ENCODE measurements around the gene PBXIP1. TPM values are rescaled to one million over a fixed set of nuclear protein-coding genes. Genes with fewer than 3 reads are reported as not detected.

The PBXIP1 gene
- total RNA-seq, 1 experiment from 2014 or later: 24.0 TPM

- ChIA-PET CTCF (interaction anchor here (0.5 to 3.2 kb wide), 10 partner anchors 10 to 82 kb away, joined by 3 to 16 read pairs (median 3); partner anchors contain the start of genes ADAM15 and EFNA3), POLR2A (interaction anchor here (0.5 to 2.3 kb wide), 5 partner anchors 19 to 173 kb away, joined by 3 to 7 read pairs (median 5); partner anchors contain the start of gene FLAD1)
- peak; percentile 10 to 12 for TF ChIP-seq CTCF (IDR thresholded peaks at IDR 0.05; ENCODE audit: insufficient read depth in 1 of 2, low read depth in 1 of 2, low read length in 1 of 2, severe bottlenecking in 1 of 2, unreplicated experiment in 1 of 2)
- H3K36me3 ChIP-seq (ENCODE audit: control insufficient read depth, insufficient read depth, low read length): peaks cover 4% of the 10 kb centered on the region
- DNase-seq: peak; percentile 72 to 80
- Mint-ChIP-seq H3K9me3 (ENCODE audit: unreplicated experiment) (no peaks in the 10 kb centered on the region), H3K4me1 (ENCODE audit: low read depth, unreplicated experiment) (peaks cover 30% of the 10 kb centered on the region), H3K4me3 (ENCODE audit: unreplicated experiment) (peak within 1 kb of the TSS; percentile 96), H3K27me3 (ENCODE audit: insufficient read depth, unreplicated experiment) (no peaks in the 10 kb centered on the region), H3K27ac (ENCODE audit: unreplicated experiment) (peak within 1 kb of the TSS; percentile 96), H3K36me3 (ENCODE audit: insufficient read depth, unreplicated experiment) (peaks cover 47% of the 10 kb centered on the region)
- H3K4me3 ChIP-seq (ENCODE audit: low read depth, low read length): peak within 1 kb of the TSS; percentile 98
- H3K27me3 ChIP-seq (replicated peaks; ENCODE audit: control insufficient read depth, insufficient read depth, low read length): no peaks in the 10 kb centered on the region
- no peaks in the 10 kb centered on the region for H3K9me3 ChIP-seq
- H3K4me1 ChIP-seq: peaks cover 32% of the 10 kb centered on the region
- TSS peak; percentile 33 for BruUV-seq (replicated peaks)
- intact Hi-C loops (cut with micrococcal nuclease; ENCODE audit: unreplicated experiment): loop anchor here (1.0 to 5.0 kb wide), 5 partner anchors 15 to 125 kb away; partner anchors contain the start of genes EFNA1 and EFNA4
Measured at GRCh38 chr1:155002464-155003226, 46.7 kb upstream of the PBXIP1 start, which contains the start of gene ZBTB7B. Gene ZBTB7B (plus strand): TSS chr1:155002802. CDS start chr1:155014661, 11,859 bp downstream.

- peak overlapping the region; percentile 92 for H3K4me3 ChIP-seq (ENCODE audit: low read depth, low read length)
- peak; percentile 27 to 75 for TF ChIP-seq CTCF (IDR thresholded peaks at IDR 0.05; ENCODE audit: insufficient read depth in 1 of 2, low read depth in 1 of 2, low read length in 1 of 2, severe bottlenecking in 1 of 2, unreplicated experiment in 1 of 2)
- DNase-seq: peak; percentile 100
- H3K36me3 ChIP-seq (ENCODE audit: control insufficient read depth, insufficient read depth, low read length): peaks cover 4% of the 10 kb centered on the region
- H3K4me3 Mint-ChIP-seq (ENCODE audit: unreplicated experiment): peak overlapping the region; percentile 96
- H3K27me3 ChIP-seq (replicated peaks; ENCODE audit: control insufficient read depth, insufficient read depth, low read length): no peaks in the 10 kb centered on the region
- POLR2A ChIA-PET: interaction anchor here (0.5 to 2.3 kb wide), 7 partner anchors 18 to 65 kb away, joined by 3 to 7 read pairs (median 4); partner anchors contain the start of genes FLAD1 and PMVK
- H3K27me3 Mint-ChIP-seq (ENCODE audit: insufficient read depth, unreplicated experiment): no peaks in the 10 kb centered on the region
- H3K9me3 Mint-ChIP-seq (ENCODE audit: unreplicated experiment): no peaks in the 10 kb centered on the region
- H3K9me3 ChIP-seq: no peaks in the 10 kb centered on the region
- intact Hi-C loops (cut with micrococcal nuclease; ENCODE audit: unreplicated experiment): loop anchor here (1.0 to 5.0 kb wide), 6 partner anchors 15 to 443 kb away; partner anchors contain the start of genes EFNA1, EFNA4 and UBE2Q1
- CTCF ChIA-PET: interaction anchor here (0.6 to 3.2 kb wide), 10 partner anchors 11 to 83 kb away, joined by 3 to 16 read pairs (median 4); partner anchors contain the start of gene ADAM15
- H3K27ac Mint-ChIP-seq (ENCODE audit: unreplicated experiment): peak overlapping the region; percentile 96
- peaks cover 25% of the 10 kb centered on the region for H3K4me1 ChIP-seq
- BruUV-seq (replicated peaks): no TSS peak
- H3K4me1 Mint-ChIP-seq (ENCODE audit: low read depth, unreplicated experiment): peaks cover 30% of the 10 kb centered on the region
- H3K36me3 Mint-ChIP-seq (ENCODE audit: insufficient read depth, unreplicated experiment): peaks cover 44% of the 10 kb centered on the region
Measured at GRCh38 chr1:155001675-155002463, 46.0 kb upstream of the PBXIP1 start.

- Mint-ChIP-seq H3K27me3 (ENCODE audit: insufficient read depth, unreplicated experiment) (no peaks in the 10 kb centered on the region), H3K36me3 (ENCODE audit: insufficient read depth, unreplicated experiment) (peaks cover 38% of the 10 kb centered on the region), H3K9me3 (ENCODE audit: unreplicated experiment) (no peaks in the 10 kb centered on the region), H3K4me3 (ENCODE audit: unreplicated experiment) (peak overlapping the region; percentile 96), H3K4me1 (ENCODE audit: low read depth, unreplicated experiment) (peaks cover 25% of the 10 kb centered on the region), H3K27ac (ENCODE audit: unreplicated experiment) (peak overlapping the region; percentile 96)
- no peak for DNase-seq
- Histone ChIP-seq H3K4me1 (peaks cover 19% of the 10 kb centered on the region), H3K27me3 (replicated peaks; ENCODE audit: control insufficient read depth, insufficient read depth, low read length) (no peaks in the 10 kb centered on the region), H3K4me3 (ENCODE audit: low read depth, low read length) (peak overlapping the region; percentile 92), H3K36me3 (ENCODE audit: control insufficient read depth, insufficient read depth, low read length) (peaks cover 4% of the 10 kb centered on the region), H3K9me3 (no peaks in the 10 kb centered on the region)
- intact Hi-C loops (cut with micrococcal nuclease; ENCODE audit: unreplicated experiment): loop anchor here (2.0 to 5.0 kb wide), 3 partner anchors 81 to 443 kb away; partner anchors contain the start of genes EFNA1 and UBE2Q1
- ChIA-PET CTCF (interaction anchor here (1.0 kb wide), 2 partner anchors 15 to 28 kb away, joined by 3 to 5 read pairs; no protein-coding TSS in a partner anchor), POLR2A (interaction anchor here (0.6 to 0.9 kb wide), 3 partner anchors 18 to 65 kb away, joined by 3 to 4 read pairs (median 3); partner anchors contain the start of genes FLAD1 and PMVK)
- no peak for TF ChIP-seq CTCF (IDR thresholded peaks at IDR 0.05; ENCODE audit: insufficient read depth in 1 of 2, low read depth in 1 of 2, low read length in 1 of 2, severe bottlenecking in 1 of 2, unreplicated experiment in 1 of 2)
- TSS peak; percentile 2 for BruUV-seq (replicated peaks)
Measured at GRCh38 chr1:155001425-155001674, 45.5 kb upstream of the PBXIP1 start.
